Liver (tissue), 3 donors: ENCODE measurements around the gene BTN1A1.
A peak's percentile ranks its signal among the peaks of the same experiment; 100 is the strongest.

Experiments
- CTCF ChIP-seq: fragments of 150-350 bp; IDR thresholded peaks from 2 replicates; pipeline ENCODE4 v1.5.1; 2017; ENCODE audit warnings: improper control_type of control experiment, low read depth, low read length; ENCODE audit not compliant: missing input control
- EGR1 ChIP-seq, 2 donors: IDR thresholded peaks; 2 replicates each; pipeline ENCODE4 v1.6.1; 2016 to 2018; ENCODE audit warnings: antibody characterized with exemption in 2 of 2, low read depth in 2 of 2
- RXRA ChIP-seq, 2 donors: IDR thresholded peaks; 2 replicates each; pipeline ENCODE4 v1.6.1; 2017 to 2018; ENCODE audit warnings: antibody characterized with exemption in 2 of 2, mild to moderate bottlenecking in 1 of 2
- SP1 ChIP-seq: IDR thresholded peaks from 2 replicates; pipeline ENCODE4 v1.6.1; 2018; ENCODE audit warnings: antibody characterized with exemption, mild to moderate bottlenecking
- TF ChIP-seq, protein P1 (sequence below): IDR thresholded peaks from 2 replicates; pipeline ENCODE4 v1.6.1; 2016; ENCODE audit warnings: antibody characterized with exemption, mild to moderate bottlenecking
- donor health status: healthy.
- donor health status: healthy.

GRCh38 chr6:26537846-26538571 lies 37.9 kb downstream of the BTN1A1 start, which contains the start of gene HMGN4:
- no peak for TF ChIP-seq EGR1 (IDR thresholded peaks at IDR 0.05; ENCODE audit: low read depth in 2 of 2)
- no peak for TF ChIP-seq CTCF
- peak in 1 of 2 donors; percentile 3 for TF ChIP-seq RXRA (IDR thresholded peaks at IDR 0.05)
- TF ChIP-seq, protein P1, sequence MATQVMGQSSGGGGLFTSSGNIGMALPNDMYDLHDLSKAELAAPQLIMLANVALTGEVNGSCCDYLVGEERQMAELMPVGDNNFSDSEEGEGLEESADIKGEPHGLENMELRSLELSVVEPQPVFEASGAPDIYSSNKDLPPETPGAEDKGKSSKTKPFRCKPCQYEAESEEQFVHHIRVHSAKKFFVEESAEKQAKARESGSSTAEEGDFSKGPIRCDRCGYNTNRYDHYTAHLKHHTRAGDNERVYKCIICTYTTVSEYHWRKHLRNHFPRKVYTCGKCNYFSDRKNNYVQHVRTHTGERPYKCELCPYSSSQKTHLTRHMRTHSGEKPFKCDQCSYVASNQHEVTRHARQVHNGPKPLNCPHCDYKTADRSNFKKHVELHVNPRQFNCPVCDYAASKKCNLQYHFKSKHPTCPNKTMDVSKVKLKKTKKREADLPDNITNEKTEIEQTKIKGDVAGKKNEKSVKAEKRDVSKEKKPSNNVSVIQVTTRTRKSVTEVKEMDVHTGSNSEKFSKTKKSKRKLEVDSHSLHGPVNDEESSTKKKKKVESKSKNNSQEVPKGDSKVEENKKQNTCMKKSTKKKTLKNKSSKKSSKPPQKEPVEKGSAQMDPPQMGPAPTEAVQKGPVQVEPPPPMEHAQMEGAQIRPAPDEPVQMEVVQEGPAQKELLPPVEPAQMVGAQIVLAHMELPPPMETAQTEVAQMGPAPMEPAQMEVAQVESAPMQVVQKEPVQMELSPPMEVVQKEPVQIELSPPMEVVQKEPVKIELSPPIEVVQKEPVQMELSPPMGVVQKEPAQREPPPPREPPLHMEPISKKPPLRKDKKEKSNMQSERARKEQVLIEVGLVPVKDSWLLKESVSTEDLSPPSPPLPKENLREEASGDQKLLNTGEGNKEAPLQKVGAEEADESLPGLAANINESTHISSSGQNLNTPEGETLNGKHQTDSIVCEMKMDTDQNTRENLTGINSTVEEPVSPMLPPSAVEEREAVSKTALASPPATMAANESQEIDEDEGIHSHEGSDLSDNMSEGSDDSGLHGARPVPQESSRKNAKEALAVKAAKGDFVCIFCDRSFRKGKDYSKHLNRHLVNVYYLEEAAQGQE, result no peak
- TF ChIP-seq SP1, result no peak
